WTC11 (cell line): ENCODE results near the gene RSPH1.

ENCODE experiments used
- CREB1 ChIP-seq: sonication (generic); formaldehyde crosslinking; IDR thresholded peaks from 2 replicates; pipeline ENCODE4 v1.8.0; 2023; ENCODE audit warnings: mild to moderate bottlenecking, missing genetic modification reagents
- CTCF ChIP-seq: fragments of 200-600 bp; IDR thresholded peaks from 2 replicates; pipeline ENCODE4 v1.8.0; 2022; ENCODE audit warnings: antibody characterized with exemption
- E2F1 ChIP-seq: sonication (generic); formaldehyde crosslinking; IDR thresholded peaks from 2 replicates; pipeline ENCODE4 v1.8.0; 2022; ENCODE audit warnings: mild to moderate bottlenecking, missing genetic modification reagents
- E2F5 ChIP-seq: sonication (generic); formaldehyde crosslinking; IDR thresholded peaks from 2 replicates; pipeline ENCODE4 v1.8.1; 2022; ENCODE audit warnings: mild to moderate bottlenecking, moderate library complexity, missing genetic modification reagents
- ERG ChIP-seq: fragments of 250-450 bp; sonication (Bioruptor Pico); IDR thresholded peaks from 2 replicates; pipeline ENCODE4 v1.8.0; 2021; ENCODE audit warnings: mild to moderate bottlenecking
- ESRRA ChIP-seq: sonication (generic); formaldehyde crosslinking; IDR thresholded peaks from 2 replicates; pipeline ENCODE4 v1.8.1; 2022; ENCODE audit warnings: mild to moderate bottlenecking, missing genetic modification reagents, borderline replicate concordance
- FOXP4 ChIP-seq: sonication (generic); formaldehyde crosslinking; IDR thresholded peaks from 2 replicates; pipeline ENCODE4 v1.8.0; 2022; ENCODE audit warnings: mild to moderate bottlenecking, missing genetic modification reagents
- IRF1 ChIP-seq: sonication (generic); formaldehyde crosslinking; IDR thresholded peaks from 2 replicates; pipeline ENCODE4 v1.8.0; 2023; ENCODE audit warnings: missing genetic modification reagents
- MAX ChIP-seq: sonication (generic); formaldehyde crosslinking; IDR thresholded peaks from 2 replicates; pipeline ENCODE4 v1.8.0; 2022; ENCODE audit warnings: mild to moderate bottlenecking, missing genetic modification reagents
- MXD4 ChIP-seq: fragments of 250-450 bp; sonication (Bioruptor Pico); IDR thresholded peaks from 2 replicates; pipeline ENCODE4 v1.8.0; 2021; ENCODE audit warnings: mild to moderate bottlenecking, moderate library complexity, borderline replicate concordance
- NFE2L1 ChIP-seq: sonication (generic); formaldehyde crosslinking; IDR thresholded peaks from 2 replicates; pipeline ENCODE4 v1.8.1; 2023; ENCODE audit warnings: missing genetic modification reagents
- ZNF512 ChIP-seq: sonication (generic); formaldehyde crosslinking; IDR thresholded peaks from 2 replicates; pipeline ENCODE4 v1.8.1; 2022; ENCODE audit warnings: missing genetic modification reagents, borderline replicate concordance

- no peak for TF ChIP-seq MXD4 (CRISPR knock-in tag)
- TF ChIP-seq ZNF512 (CRISPR knock-in tag), result no peak
- no peak for TF ChIP-seq ESRRA (CRISPR knock-in tag)
- no peak for TF ChIP-seq CTCF
- TF ChIP-seq CREB1, result no peak
- no peak for TF ChIP-seq NFE2L1 (CRISPR knock-in tag)
- TF ChIP-seq E2F1 (CRISPR knock-in tag), result no peak
- no peak for TF ChIP-seq ERG (CRISPR knock-in tag)
- no peak for TF ChIP-seq MAX (CRISPR knock-in tag)
- TF ChIP-seq IRF1 (CRISPR knock-in tag), result no peak
- no peak for TF ChIP-seq FOXP4
- TF ChIP-seq E2F5 (CRISPR knock-in tag), result no peak
Observed at GRCh38 chr21:42472521-42472920, 23.5 kb downstream of the RSPH1 start.
